Activated CD8-positive, alpha-beta T cell treated with anti-CD3 and anti-CD28 coated beads, Interleukin-2, amount 10 ng/mL, durations not matched to agents 7 days and 5 days (primary cell): ENCODE measurements around the gene BICRA. TPM values are rescaled to one million over a fixed set of nuclear protein-coding genes. Genes with fewer than 3 reads are reported as not detected.

Experiments used
- ATAC-seq: fragments of 150-1000 bp; cut with Tn5 transposase; one replicate; pipeline ENCODE4 v1.10.0; 2021; ENCODE audit warnings: moderate library complexity
- CTCF ChIA-PET: fragments of 350-600 bp; sonication (Branson Sonifier 250); formaldehyde crosslinking; loops from one replicate; lab custom pipeline; 2021; ENCODE audit warnings: antibody characterized with exemption; lab: Charles Lee
- POLR2A ChIA-PET: fragments of 350-600 bp; sonication (Branson Sonifier 250); formaldehyde crosslinking; loops from one replicate; lab custom pipeline; 2021; ENCODE audit warnings: antibody characterized with exemption; lab: Charles Lee
- DNase-seq: peaks from one replicate; pipeline ENCODE4 v3.0.0-alpha.2; 2020
- H3K27ac Mint-ChIP-seq: one replicate; pipeline ENCODE4 v1.8.0; 2021; ENCODE audit warnings: mild to moderate bottlenecking, mixed read lengths
- H3K27me3 Mint-ChIP-seq: one replicate; pipeline ENCODE4 v1.8.0; 2021; ENCODE audit warnings: low read depth, mixed read lengths
- H3K36me3 Mint-ChIP-seq: one replicate; pipeline ENCODE4 v1.8.0; 2021; ENCODE audit warnings: low read depth, mixed read lengths
- H3K4me1 Mint-ChIP-seq: one replicate; pipeline ENCODE4 v1.8.0; 2021; ENCODE audit warnings: low read depth, mixed read lengths
- H3K4me3 Mint-ChIP-seq: one replicate; pipeline ENCODE4 v1.8.0; 2021; ENCODE audit warnings: mild to moderate bottlenecking, mixed read lengths
- H3K9me3 Mint-ChIP-seq: one replicate; pipeline ENCODE4 v1.8.0; 2022; ENCODE audit warnings: mixed read lengths; ENCODE audit not compliant: insufficient read depth
- total RNA-seq, 2 experiments: library from RNA; stranded (reverse); gene quantifications; one replicate each; pipeline ENCODE4 v1.2.3, GENCODE V29; 2021

Gene BICRA
- total RNA-seq, 2 experiments from 2014 or later, result 15.0 to 17.6 TPM

DNA sequence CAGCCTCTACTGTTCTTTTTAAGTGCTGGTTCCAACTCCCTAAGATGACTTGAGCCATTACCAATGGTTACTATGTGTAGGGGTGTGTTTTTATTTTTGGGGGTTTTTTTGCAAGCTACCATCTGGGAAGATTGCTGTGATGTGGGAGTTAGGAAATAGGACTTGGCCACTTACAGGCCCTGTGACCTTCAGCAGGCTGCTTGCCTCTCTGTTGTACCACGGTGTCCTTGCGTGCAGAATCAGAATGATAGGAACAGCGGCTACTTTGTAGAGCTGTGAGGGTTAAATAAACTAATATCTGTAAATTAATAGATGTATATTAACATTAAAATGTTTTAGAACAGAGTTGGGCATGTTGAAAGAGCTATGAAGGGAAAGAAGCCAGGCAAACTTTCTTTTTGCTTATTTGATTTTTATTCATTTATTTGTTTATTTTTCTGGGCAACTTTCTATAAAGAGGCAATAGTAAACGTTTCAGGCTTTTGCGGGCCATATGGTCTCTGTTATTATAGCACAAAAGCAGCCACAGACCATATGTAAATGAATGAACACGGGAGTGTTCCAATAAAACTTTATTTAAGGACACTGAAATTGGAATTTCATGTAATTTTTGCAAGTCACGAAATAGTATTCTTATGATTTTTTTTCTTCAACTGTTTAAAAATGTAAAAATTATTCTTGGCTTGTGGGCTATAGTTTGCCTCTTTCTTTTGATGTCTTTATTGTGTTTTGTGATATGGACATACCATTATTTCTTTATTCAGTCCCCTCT lies 77.9 kb downstream of the BICRA start:
- Mint-ChIP-seq H3K4me1 (no peaks in the 10 kb centered on the region), H3K27me3 (no peaks in the 10 kb centered on the region), H3K36me3 (peaks cover 3% of the 10 kb centered on the region), H3K4me3 (no peak overlapping the region), H3K9me3 (no peaks in the 10 kb centered on the region), H3K27ac (no peak overlapping the region)
- ChIA-PET POLR2A (interaction anchor here (0.6 kb wide), 1 partner anchor 59 kb away, joined by 3 read pairs; no protein-coding TSS in a partner anchor), CTCF (interaction anchor here (1.5 kb wide), 1 partner anchor 26 kb away, joined by 5 read pairs; the partner anchor contains the start of gene EHD2)
- no peak for ATAC-seq
- DNase-seq, result no peak

DNA sequence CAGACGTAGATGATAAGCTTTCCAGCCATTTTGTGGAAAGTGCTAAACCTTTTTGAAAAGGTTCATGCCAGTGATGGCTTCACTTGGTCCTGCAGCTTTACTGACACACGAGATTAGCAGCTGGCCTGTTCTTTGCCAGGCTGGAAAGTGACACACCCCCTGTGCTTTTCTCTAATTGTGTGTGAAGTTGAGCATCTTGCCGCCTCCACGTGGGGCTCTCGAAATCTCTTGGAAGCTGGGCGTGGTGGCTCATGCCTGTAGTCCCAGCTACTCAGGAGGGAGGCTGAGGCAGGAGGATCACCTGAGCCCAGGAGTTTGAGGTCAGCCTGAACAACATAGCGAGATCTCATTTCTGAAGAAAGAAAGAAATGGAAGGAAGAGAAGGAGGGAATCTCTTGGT lies 79.0 kb downstream of the BICRA start:
- Mint-ChIP-seq H3K9me3 (no peaks in the 10 kb centered on the region), H3K27me3 (no peaks in the 10 kb centered on the region), H3K4me1 (no peaks in the 10 kb centered on the region), H3K36me3 (peaks cover 3% of the 10 kb centered on the region), H3K4me3 (no peak overlapping the region), H3K27ac (no peak overlapping the region)
- ATAC-seq (no peak), DNase-seq (no peak)
- POLR2A ChIA-PET, result no interaction called here
- CTCF ChIA-PET, result interaction anchor here (0.9 to 1.5 kb wide), 2 partner anchors 25 to 252 kb away, joined by 4 to 5 read pairs; partner anchors contain the start of gene EHD2

DNA sequence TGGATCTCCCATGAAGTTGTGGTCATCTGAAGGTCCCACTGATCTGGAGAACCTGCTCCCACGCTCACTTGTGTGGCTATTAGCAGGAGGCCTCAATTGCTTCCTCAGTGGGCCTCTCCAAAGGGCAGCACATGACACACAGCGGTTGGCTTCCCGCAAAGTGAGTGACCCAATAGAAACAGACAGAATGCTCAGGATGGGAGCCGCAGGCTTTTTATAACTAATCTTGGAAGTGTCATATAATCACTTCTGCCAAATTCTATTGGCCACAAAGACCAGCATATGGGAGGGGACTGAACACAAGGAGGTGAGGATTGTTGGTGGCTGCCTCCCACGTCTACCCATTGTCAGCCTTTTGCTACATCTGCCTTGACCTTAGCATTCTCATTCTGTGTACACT lies 82.2 kb downstream of the BICRA start:
- H3K4me1 Mint-ChIP-seq, result no peaks in the 10 kb centered on the region
- H3K36me3 Mint-ChIP-seq, result peaks cover 7% of the 10 kb centered on the region
- H3K9me3 Mint-ChIP-seq, result no peaks in the 10 kb centered on the region
- H3K27me3 Mint-ChIP-seq, result no peaks in the 10 kb centered on the region
- no peak overlapping the region for H3K4me3 Mint-ChIP-seq
- ChIA-PET CTCF (interaction anchor here (2.1 kb wide), 1 partner anchor 21 kb away, joined by 7 read pairs; no protein-coding TSS in a partner anchor), POLR2A (no interaction called here)
- H3K27ac Mint-ChIP-seq, result no peak overlapping the region
- ATAC-seq (no peak), DNase-seq (no peak)

DNA sequence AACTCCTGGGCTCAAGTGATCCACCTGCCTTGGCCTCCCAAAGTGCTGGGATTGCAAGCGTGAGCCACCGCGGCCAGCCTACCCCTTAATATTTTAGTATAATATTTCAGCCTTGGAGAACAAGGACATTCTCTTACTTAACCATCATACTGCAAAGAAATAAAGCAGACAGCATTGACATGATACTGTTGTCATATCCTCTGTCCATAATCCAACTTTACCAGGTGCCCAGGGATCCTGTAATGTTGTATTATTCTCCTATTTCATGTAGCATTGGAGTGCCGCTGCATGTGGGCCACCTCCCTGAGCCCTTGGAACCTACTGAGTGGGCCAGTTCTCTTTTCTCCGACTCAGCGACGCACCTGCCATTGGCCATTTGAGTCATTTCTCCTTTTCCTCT lies 82.8 kb downstream of the BICRA start:
- H3K4me3 Mint-ChIP-seq, result no peak overlapping the region
- no peaks in the 10 kb centered on the region for H3K9me3 Mint-ChIP-seq
- ChIA-PET CTCF (no interaction called here), POLR2A (no interaction called here)
- no peaks in the 10 kb centered on the region for H3K4me1 Mint-ChIP-seq
- no peaks in the 10 kb centered on the region for H3K27me3 Mint-ChIP-seq
- H3K27ac Mint-ChIP-seq, result no peak overlapping the region
- ATAC-seq, result no peak
- peaks cover 7% of the 10 kb centered on the region for H3K36me3 Mint-ChIP-seq
- DNase-seq, result no peak

DNA sequence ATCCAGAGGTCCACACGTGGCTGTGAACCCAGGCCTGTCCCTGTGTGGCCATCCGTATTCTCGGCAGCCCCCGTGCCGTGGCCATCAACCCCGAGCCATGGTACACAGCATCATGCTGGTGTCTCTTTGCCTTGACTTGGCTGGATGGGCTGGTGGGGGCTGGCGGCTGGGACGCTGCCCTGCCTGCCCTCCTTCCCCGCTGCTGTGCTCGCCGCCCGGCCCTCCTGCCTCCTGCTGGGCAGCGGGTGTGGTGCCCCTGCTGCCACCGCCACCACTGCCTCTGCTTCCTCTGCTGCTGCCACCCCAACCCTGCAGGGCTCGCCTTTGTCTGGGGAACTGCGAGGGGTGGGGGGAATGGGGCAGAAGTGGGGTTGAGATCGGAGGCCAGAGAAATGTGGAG lies 84.6 kb downstream of the BICRA start:
- CTCF ChIA-PET, result no interaction called here
- Mint-ChIP-seq H3K9me3 (no peaks in the 10 kb centered on the region), H3K36me3 (peaks cover 7% of the 10 kb centered on the region), H3K27me3 (no peaks in the 10 kb centered on the region), H3K4me1 (peaks cover 2% of the 10 kb centered on the region), H3K27ac (no peak overlapping the region), H3K4me3 (no peak overlapping the region)
- ATAC-seq (no peak), DNase-seq (no peak)
- POLR2A ChIA-PET, result no interaction called here

DNA sequence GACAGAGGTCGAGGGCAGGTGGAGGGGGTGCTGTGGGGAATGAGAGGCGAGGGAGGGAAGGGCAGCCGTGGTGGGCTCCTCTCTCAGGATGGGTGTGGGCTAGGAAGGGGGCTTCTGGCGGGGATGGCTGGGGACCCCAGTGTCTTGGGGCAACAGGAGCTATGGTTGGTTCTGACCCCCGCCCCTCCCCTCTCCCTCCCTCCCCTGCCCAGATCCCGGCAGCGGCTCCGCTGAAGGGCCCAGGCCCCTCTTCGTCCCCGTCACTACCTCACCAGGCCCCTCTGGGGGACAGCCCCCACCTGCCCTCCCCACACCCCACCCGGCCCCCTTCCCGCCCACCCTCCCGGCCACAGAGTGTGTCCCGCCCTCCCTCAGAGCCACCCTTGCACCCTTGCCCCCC lies 85.0 kb downstream of the BICRA start:
- DNase-seq (no peak), ATAC-seq (no peak)
- Mint-ChIP-seq H3K36me3 (peaks cover 7% of the 10 kb centered on the region), H3K9me3 (no peaks in the 10 kb centered on the region), H3K27me3 (no peaks in the 10 kb centered on the region), H3K4me3 (no peak overlapping the region), H3K27ac (no peak overlapping the region), H3K4me1 (peaks cover 2% of the 10 kb centered on the region)
- POLR2A ChIA-PET, result no interaction called here
- CTCF ChIA-PET, result no interaction called here

DNA sequence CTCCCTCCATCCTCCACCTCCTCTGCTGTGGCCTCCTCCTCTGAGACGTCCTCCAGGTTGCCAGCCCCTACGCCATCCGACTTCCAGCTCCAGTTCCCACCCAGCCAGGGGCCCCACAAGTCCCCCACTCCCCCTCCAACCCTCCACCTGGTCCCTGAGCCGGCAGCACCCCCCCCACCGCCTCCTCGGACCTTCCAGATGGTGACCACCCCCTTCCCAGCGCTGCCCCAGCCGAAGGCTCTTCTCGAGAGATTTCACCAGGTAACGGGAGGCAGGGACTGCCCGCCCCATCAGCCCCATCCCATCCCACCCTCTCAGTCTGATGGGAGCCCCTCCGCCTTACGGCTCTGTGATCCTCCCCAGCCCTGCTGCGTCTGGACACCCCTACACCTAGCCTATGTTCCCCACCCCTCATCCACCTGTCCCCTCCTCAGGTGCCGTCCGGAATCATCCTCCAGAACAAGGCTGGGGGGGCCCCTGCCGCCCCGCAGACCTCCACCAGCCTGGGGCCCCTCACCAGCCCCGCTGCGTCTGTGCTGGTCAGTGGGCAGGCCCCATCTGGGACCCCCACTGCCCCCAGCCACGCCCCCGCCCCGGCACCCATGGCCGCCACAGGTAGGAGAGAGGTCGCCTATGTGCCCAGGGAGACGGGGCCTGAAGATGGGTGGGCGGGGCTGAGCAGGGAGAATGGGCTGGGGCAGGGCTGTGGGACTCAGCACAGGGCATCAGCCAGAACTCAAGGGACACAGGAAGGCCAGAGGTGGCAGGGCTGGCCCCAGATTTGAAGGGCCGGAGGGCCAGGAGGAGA lies 85.7 kb downstream of the BICRA start:
- CTCF ChIA-PET, result no interaction called here
- no peak for ATAC-seq
- no peak overlapping the region for H3K27ac Mint-ChIP-seq

DNA sequence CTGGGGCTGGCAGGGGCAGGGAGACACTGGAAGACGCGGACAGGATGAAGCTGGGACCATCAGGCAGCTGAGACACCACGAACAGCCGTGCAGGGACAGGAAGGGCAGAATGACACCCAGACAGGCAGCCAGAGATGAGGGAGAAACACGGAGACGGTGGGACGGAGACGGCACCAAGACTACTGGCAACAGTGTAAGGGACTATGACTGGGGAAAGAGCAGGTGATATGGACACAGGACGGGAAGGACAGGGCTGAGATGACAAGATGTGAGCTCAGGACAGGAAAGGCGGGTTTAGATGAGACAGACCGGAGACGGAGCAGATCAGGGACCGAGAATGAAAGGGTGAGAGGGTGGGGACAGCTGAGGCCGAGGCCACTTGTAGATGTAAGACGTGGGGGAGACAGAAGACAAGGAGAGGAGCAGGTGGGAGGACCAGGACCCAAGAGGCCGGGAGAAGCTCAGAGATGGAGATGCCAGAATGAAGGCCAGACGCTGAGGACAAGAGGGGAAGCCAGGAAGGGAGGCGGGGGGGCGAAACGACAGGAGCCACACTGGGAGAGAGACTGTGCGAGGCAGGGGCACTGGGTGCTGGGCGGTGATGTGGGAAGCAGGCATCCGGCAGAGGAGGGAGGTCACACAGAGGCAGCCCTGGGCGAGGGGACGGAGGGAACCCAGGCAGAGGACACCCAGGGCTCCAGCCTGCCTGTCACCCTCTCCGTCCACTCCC lies 86.8 kb downstream of the BICRA start:
- peak overlapping the region; percentile 20 for H3K27ac Mint-ChIP-seq
- POLR2A ChIA-PET, result no interaction called here
- DNase-seq (no peak), ATAC-seq (no peak)
- peaks cover 2% of the 10 kb centered on the region for H3K4me1 Mint-ChIP-seq
- no peaks in the 10 kb centered on the region for H3K9me3 Mint-ChIP-seq
- peaks cover 11% of the 10 kb centered on the region for H3K36me3 Mint-ChIP-seq
- CTCF ChIA-PET, result interaction anchor here (1.1 to 1.4 kb wide), 2 partner anchors 10 to 259 kb away, joined by 4 to 6 read pairs; no protein-coding TSS in a partner anchor
- H3K27me3 Mint-ChIP-seq, result no peaks in the 10 kb centered on the region
- no peak overlapping the region for H3K4me3 Mint-ChIP-seq

More for the DNA sequence above, 85.7 kb downstream of the BICRA start:
- DNase-seq, result no peak
- H3K4me3 Mint-ChIP-seq, result no peak overlapping the region
- POLR2A ChIA-PET, result no interaction called here
- H3K27me3 Mint-ChIP-seq, result no peaks in the 10 kb centered on the region
- H3K36me3 Mint-ChIP-seq, result peaks cover 7% of the 10 kb centered on the region
- H3K4me1 Mint-ChIP-seq, result peaks cover 2% of the 10 kb centered on the region
- no peaks in the 10 kb centered on the region for H3K9me3 Mint-ChIP-seq

DNA sequence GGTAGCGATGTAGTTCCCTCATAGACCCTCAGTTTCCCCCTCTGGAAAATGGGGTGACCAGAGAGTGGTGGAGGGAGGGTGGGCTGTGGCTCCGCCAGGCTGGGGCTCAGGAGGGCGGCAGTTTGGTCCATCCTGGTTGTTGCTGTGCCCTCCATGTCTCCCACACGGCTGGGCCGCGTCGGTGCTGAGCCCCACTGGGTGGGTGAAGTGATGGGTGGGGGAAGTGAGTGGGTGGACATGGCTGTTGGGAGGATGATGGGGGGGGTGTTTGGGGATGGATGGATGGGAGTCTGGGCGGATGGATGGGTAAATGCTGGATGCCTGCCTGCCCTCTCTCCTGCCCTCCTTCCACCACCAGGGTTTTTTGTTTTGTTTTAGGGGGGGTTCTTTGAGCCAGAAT lies 87.7 kb downstream of the BICRA start:
- Mint-ChIP-seq H3K27ac (no peak overlapping the region), H3K4me3 (no peak overlapping the region), H3K27me3 (no peaks in the 10 kb centered on the region), H3K36me3 (peaks cover 8% of the 10 kb centered on the region), H3K9me3 (no peaks in the 10 kb centered on the region), H3K4me1 (peaks cover 2% of the 10 kb centered on the region)
- ATAC-seq (no peak), DNase-seq (no peak)
- ChIA-PET POLR2A (no interaction called here), CTCF (interaction anchor here (1.4 to 2.2 kb wide), 2 partner anchors 260 to 264 kb away, joined by 6 to 9 read pairs; no protein-coding TSS in a partner anchor)

DNA sequence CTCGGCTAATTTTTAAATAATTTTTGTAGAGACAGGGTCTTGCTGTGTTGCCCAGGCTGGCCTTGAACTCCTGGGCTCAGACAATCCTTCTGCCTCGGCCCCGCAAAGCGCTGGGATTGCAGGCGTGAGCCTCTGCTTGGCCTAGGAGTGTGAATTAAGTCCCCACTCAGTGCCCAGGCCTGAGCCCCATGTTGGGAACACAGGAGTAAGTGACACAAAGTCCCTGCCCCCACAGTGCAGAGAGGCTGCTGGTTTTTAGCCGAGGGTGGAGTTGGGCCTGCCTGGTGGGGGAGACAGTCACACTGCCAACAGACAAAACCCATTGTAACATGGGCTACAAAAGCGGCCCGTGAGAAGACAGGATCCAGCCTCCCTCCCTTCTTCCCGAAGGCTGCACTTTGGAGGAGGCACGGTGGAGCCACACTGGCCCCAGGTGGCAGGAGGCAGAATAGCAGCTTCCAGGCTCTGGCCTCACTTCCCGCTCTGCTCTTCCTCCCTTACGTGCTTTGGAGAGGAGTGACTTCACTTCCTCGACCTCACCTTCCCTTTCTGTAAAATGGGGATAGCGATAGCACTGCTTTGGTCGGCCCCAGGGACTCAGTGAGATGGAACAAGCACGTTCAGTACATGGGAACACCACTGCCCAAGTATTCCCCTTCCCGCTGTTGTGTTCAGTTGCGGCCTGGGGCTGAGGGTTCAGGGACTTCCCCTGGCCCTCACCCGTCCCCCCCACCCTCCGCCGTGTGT lies 89.1 kb downstream of the BICRA start:
- no peaks in the 10 kb centered on the region for H3K9me3 Mint-ChIP-seq
- peaks cover 2% of the 10 kb centered on the region for H3K4me1 Mint-ChIP-seq
- DNase-seq (peak; percentile 65), ATAC-seq (peak; percentile 65)
- POLR2A ChIA-PET, result interaction anchor here (0.6 kb wide), 1 partner anchor 259 kb away, joined by 3 read pairs; no protein-coding TSS in a partner anchor
- H3K4me3 Mint-ChIP-seq, result no peak overlapping the region
- H3K36me3 Mint-ChIP-seq, result peaks cover 15% of the 10 kb centered on the region
- H3K27me3 Mint-ChIP-seq, result no peaks in the 10 kb centered on the region
- CTCF ChIA-PET, result interaction anchor here (1.5 to 2.7 kb wide), 7 partner anchors 10 to 265 kb away, joined by 4 to 21 read pairs (median 9); partner anchors contain the start of gene EHD2
- no peak overlapping the region for H3K27ac Mint-ChIP-seq
